ENCODE data around the gene HDAC4.

The HDAC4 gene

GRCh38 chr2:239388236-239389151 lies 12.3 kb downstream of the HDAC4 start:
- H3K9ac ChIP-seq (ENCODE audit: low read depth, low read length) = no peak overlapping the region
- H3K4me1 ChIP-seq (ENCODE audit: insufficient read depth, low read length) = no peaks in the 10 kb centered on the region
- WGBS = 95% methylated on average over 20 of the region's 20 CpGs
- no peak overlapping the region for H3K4me3 ChIP-seq (ENCODE audit: low read length)
- no peaks in the 10 kb centered on the region for H3K9me3 ChIP-seq (ENCODE audit: insufficient read depth, low read depth, low read length)
- H3K36me3 ChIP-seq (ENCODE audit: insufficient read depth, low read length) = 0 out of 2 replicates have a peak, but pooled peaks cover 7% of the 10 kb centered on the region
- no peak overlapping the region for H3K27ac ChIP-seq (ENCODE audit: low read depth, low read length)
- no peaks in the 10 kb centered on the region for H3K27me3 ChIP-seq (ENCODE audit: insufficient read depth, low read length)

GRCh38 chr2:239387811-239388210 lies 13.0 kb downstream of the HDAC4 start:
- Histone ChIP-seq H3K36me3 (ENCODE audit: insufficient read depth, low read length) (0 out of 2 replicates have a peak, but pooled peaks cover 7% of the 10 kb centered on the region), H3K27me3 (ENCODE audit: insufficient read depth, low read length) (no peaks in the 10 kb centered on the region), H3K4me3 (ENCODE audit: low read length) (no peak overlapping the region), H3K4me1 (ENCODE audit: insufficient read depth, low read length) (no peaks in the 10 kb centered on the region), H3K27ac (ENCODE audit: low read depth, low read length) (no peak overlapping the region), H3K9ac (ENCODE audit: low read depth, low read length) (no peak overlapping the region), H3K9me3 (ENCODE audit: insufficient read depth, low read depth, low read length) (no peaks in the 10 kb centered on the region)
- WGBS = 93% methylated on average over 17 of the region's 17 CpGs

- 95% methylated on average over 22 of the region's 22 CpGs for WGBS
- no peak overlapping the region for H3K9ac ChIP-seq (ENCODE audit: low read depth, low read length)
Measured at GRCh38 chr2:239386872-239387445, 13.9 kb downstream of the HDAC4 start.

GRCh38 chr2:239386001-239386670 lies 14.7 kb downstream of the HDAC4 start:
- H3K9ac ChIP-seq (ENCODE audit: low read depth, low read length) = no peak overlapping the region
- H3K27me3 ChIP-seq (ENCODE audit: insufficient read depth, low read length) = no peaks in the 10 kb centered on the region
- no peak overlapping the region for H3K27ac ChIP-seq (ENCODE audit: low read depth, low read length)
- H3K9me3 ChIP-seq (ENCODE audit: insufficient read depth, low read depth, low read length) = no peaks in the 10 kb centered on the region
- H3K4me3 ChIP-seq (ENCODE audit: low read length) = no peak overlapping the region
- peaks cover 15% of the 10 kb centered on the region for H3K4me1 ChIP-seq (ENCODE audit: insufficient read depth, low read length)
- 91% methylated on average over 20 of the region's 20 CpGs for WGBS
- 0 out of 2 replicates have a peak, but pooled peaks cover 7% of the 10 kb centered on the region for H3K36me3 ChIP-seq (ENCODE audit: insufficient read depth, low read length)

More at GRCh38 chr2:239386872-239387445, 13.9 kb downstream of the HDAC4 start:
- H3K36me3 ChIP-seq (ENCODE audit: insufficient read depth, low read length) = 0 out of 2 replicates have a peak, but pooled peaks cover 7% of the 10 kb centered on the region
- no peak overlapping the region for H3K27ac ChIP-seq (ENCODE audit: low read depth, low read length)
- no peak overlapping the region for H3K4me3 ChIP-seq (ENCODE audit: low read length)
- no peaks in the 10 kb centered on the region for H3K27me3 ChIP-seq (ENCODE audit: insufficient read depth, low read length)
- H3K9me3 ChIP-seq (ENCODE audit: insufficient read depth, low read depth, low read length) = no peaks in the 10 kb centered on the region
- H3K4me1 ChIP-seq (ENCODE audit: insufficient read depth, low read length) = peaks cover 7% of the 10 kb centered on the region

GRCh38 chr2:239385096-239386000 lies 15.5 kb downstream of the HDAC4 start:
- Histone ChIP-seq H3K27ac (ENCODE audit: low read depth, low read length) (no peak overlapping the region), H3K4me1 (ENCODE audit: insufficient read depth, low read length) (peaks cover 23% of the 10 kb centered on the region), H3K36me3 (ENCODE audit: insufficient read depth, low read length) (peaks cover 10% of the 10 kb centered on the region; the same call in 1 of the 2 replicates)

GRCh38 chr2:239383759-239384156 lies 17.1 kb downstream of the HDAC4 start:
- WGBS = 94% methylated on average over 17 of the region's 17 CpGs
- H3K9ac ChIP-seq (ENCODE audit: low read depth, low read length) = no peak overlapping the region
- H3K9me3 ChIP-seq (ENCODE audit: insufficient read depth, low read depth, low read length) = no peaks in the 10 kb centered on the region
- H3K27me3 ChIP-seq (ENCODE audit: insufficient read depth, low read length) = no peaks in the 10 kb centered on the region
- peaks cover 4% of the 10 kb centered on the region; the same call in 1 of the 2 replicates for H3K36me3 ChIP-seq (ENCODE audit: insufficient read depth, low read length)
- H3K27ac ChIP-seq (ENCODE audit: low read depth, low read length) = no peak overlapping the region
- H3K4me1 ChIP-seq (ENCODE audit: insufficient read depth, low read length) = peaks cover 23% of the 10 kb centered on the region
- no peak overlapping the region for H3K4me3 ChIP-seq (ENCODE audit: low read length)

More at GRCh38 chr2:239385096-239386000, 15.5 kb downstream of the HDAC4 start:
- Histone ChIP-seq H3K9me3 (ENCODE audit: insufficient read depth, low read depth, low read length) (no peaks in the 10 kb centered on the region), H3K27me3 (ENCODE audit: insufficient read depth, low read length) (no peaks in the 10 kb centered on the region), H3K9ac (ENCODE audit: low read depth, low read length) (no peak overlapping the region), H3K4me3 (ENCODE audit: low read length) (no peak overlapping the region)
- WGBS = 94% methylated on average over 26 of the region's 26 CpGs

GRCh38 chr2:239383036-239383758 lies 17.6 kb downstream of the HDAC4 start:
- H3K4me3 ChIP-seq (ENCODE audit: low read length) = no peak overlapping the region
- H3K27me3 ChIP-seq (ENCODE audit: insufficient read depth, low read length) = no peaks in the 10 kb centered on the region
- no peaks in the 10 kb centered on the region for H3K9me3 ChIP-seq (ENCODE audit: insufficient read depth, low read depth, low read length)
- WGBS = 94% methylated on average over 24 of the region's 24 CpGs
- H3K27ac ChIP-seq (ENCODE audit: low read depth, low read length) = no peak overlapping the region
- H3K4me1 ChIP-seq (ENCODE audit: insufficient read depth, low read length) = peaks cover 23% of the 10 kb centered on the region
- peaks cover 4% of the 10 kb centered on the region; the same call in 1 of the 2 replicates for H3K36me3 ChIP-seq (ENCODE audit: insufficient read depth, low read length)
- no peak overlapping the region for H3K9ac ChIP-seq (ENCODE audit: low read depth, low read length)

GRCh38 chr2:239382384-239382880 lies 18.4 kb downstream of the HDAC4 start:
- Histone ChIP-seq H3K4me3 (ENCODE audit: low read length) (no peak overlapping the region), H3K4me1 (ENCODE audit: insufficient read depth, low read length) (peaks cover 23% of the 10 kb centered on the region), H3K27ac (ENCODE audit: low read depth, low read length) (no peak overlapping the region), H3K9ac (ENCODE audit: low read depth, low read length) (no peak overlapping the region), H3K36me3 (ENCODE audit: insufficient read depth, low read length) (peaks cover 4% of the 10 kb centered on the region; the same call in 1 of the 2 replicates), H3K27me3 (ENCODE audit: insufficient read depth, low read length) (no peaks in the 10 kb centered on the region), H3K9me3 (ENCODE audit: insufficient read depth, low read depth, low read length) (no peaks in the 10 kb centered on the region)
- 85% methylated on average over 6 of the region's 6 CpGs for WGBS

GRCh38 chr2:239381709-239382134 lies 19.1 kb downstream of the HDAC4 start:
- no peak overlapping the region for H3K9ac ChIP-seq (ENCODE audit: low read depth, low read length)
- no peak overlapping the region; the same call in 1 of the 2 replicates for H3K4me3 ChIP-seq (ENCODE audit: low read length)

More at GRCh38 chr2:239381709-239382134, 19.1 kb downstream of the HDAC4 start:
- 72% methylated on average over 7 of the region's 7 CpGs for WGBS
- peaks cover 4% of the 10 kb centered on the region; the same call in 1 of the 2 replicates for H3K36me3 ChIP-seq (ENCODE audit: insufficient read depth, low read length)
- H3K9me3 ChIP-seq (ENCODE audit: insufficient read depth, low read depth, low read length) = no peaks in the 10 kb centered on the region
- H3K27ac ChIP-seq (ENCODE audit: low read depth, low read length) = no peak overlapping the region
- peaks cover 23% of the 10 kb centered on the region for H3K4me1 ChIP-seq (ENCODE audit: insufficient read depth, low read length)
- no peaks in the 10 kb centered on the region for H3K27me3 ChIP-seq (ENCODE audit: insufficient read depth, low read length)
